ENCODE data around the gene CAPZA1.

Gene CAPZA1

GRCh38 chr1:112694363-112694929 is 74.8 kb downstream of the CAPZA1 start:
- Mint-ChIP-seq H3K9me3 (no peaks in the 10 kb centered on the region), H3K36me3 (peaks cover 6% of the 10 kb centered on the region), H3K4me3 (no peak overlapping the region), H3K4me1 (peaks cover 9% of the 10 kb centered on the region), H3K27ac (no peak overlapping the region), H3K27me3 (no peaks in the 10 kb centered on the region)
- DNase-seq (ENCODE audit: low spot score in 2 of 2): no peak
- ATAC-seq (ENCODE audit: low read depth): no peak

- no peak for ATAC-seq (ENCODE audit: low read depth)
- Mint-ChIP-seq H3K27ac (no peak overlapping the region), H3K36me3 (peaks cover 6% of the 10 kb centered on the region)
Measured at GRCh38 chr1:112695276-112695675, 75.6 kb downstream of the CAPZA1 start.

GRCh38 chr1:112696578-112697314 is 77.1 kb downstream of the CAPZA1 start:
- ATAC-seq (ENCODE audit: low read depth) (no peak), DNase-seq (ENCODE audit: low spot score in 2 of 2) (no peak)
- Mint-ChIP-seq H3K27ac (no peak overlapping the region), H3K9me3 (no peaks in the 10 kb centered on the region), H3K36me3 (peaks cover 3% of the 10 kb centered on the region), H3K4me3 (no peak overlapping the region), H3K4me1 (peaks cover 30% of the 10 kb centered on the region), H3K27me3 (no peaks in the 10 kb centered on the region)

More at GRCh38 chr1:112695276-112695675, 75.6 kb downstream of the CAPZA1 start:
- H3K27me3 Mint-ChIP-seq: no peaks in the 10 kb centered on the region
- H3K4me3 Mint-ChIP-seq: no peak overlapping the region
- DNase-seq (ENCODE audit: low spot score in 2 of 2): no peak
- no peaks in the 10 kb centered on the region for H3K9me3 Mint-ChIP-seq
- H3K4me1 Mint-ChIP-seq: peaks cover 17% of the 10 kb centered on the region

- H3K4me1 Mint-ChIP-seq: peaks cover 38% of the 10 kb centered on the region
- H3K36me3 Mint-ChIP-seq: peaks cover under 1% of the 10 kb centered on the region
- H3K9me3 Mint-ChIP-seq: no peaks in the 10 kb centered on the region
- no peak overlapping the region for H3K4me3 Mint-ChIP-seq
- H3K27ac Mint-ChIP-seq: no peak overlapping the region
- DNase-seq (ENCODE audit: low spot score in 2 of 2) (no peak), ATAC-seq (ENCODE audit: low read depth) (no peak)
- no peaks in the 10 kb centered on the region for H3K27me3 Mint-ChIP-seq
Measured at GRCh38 chr1:112697781-112698201, 78.2 kb downstream of the CAPZA1 start.

DNA sequence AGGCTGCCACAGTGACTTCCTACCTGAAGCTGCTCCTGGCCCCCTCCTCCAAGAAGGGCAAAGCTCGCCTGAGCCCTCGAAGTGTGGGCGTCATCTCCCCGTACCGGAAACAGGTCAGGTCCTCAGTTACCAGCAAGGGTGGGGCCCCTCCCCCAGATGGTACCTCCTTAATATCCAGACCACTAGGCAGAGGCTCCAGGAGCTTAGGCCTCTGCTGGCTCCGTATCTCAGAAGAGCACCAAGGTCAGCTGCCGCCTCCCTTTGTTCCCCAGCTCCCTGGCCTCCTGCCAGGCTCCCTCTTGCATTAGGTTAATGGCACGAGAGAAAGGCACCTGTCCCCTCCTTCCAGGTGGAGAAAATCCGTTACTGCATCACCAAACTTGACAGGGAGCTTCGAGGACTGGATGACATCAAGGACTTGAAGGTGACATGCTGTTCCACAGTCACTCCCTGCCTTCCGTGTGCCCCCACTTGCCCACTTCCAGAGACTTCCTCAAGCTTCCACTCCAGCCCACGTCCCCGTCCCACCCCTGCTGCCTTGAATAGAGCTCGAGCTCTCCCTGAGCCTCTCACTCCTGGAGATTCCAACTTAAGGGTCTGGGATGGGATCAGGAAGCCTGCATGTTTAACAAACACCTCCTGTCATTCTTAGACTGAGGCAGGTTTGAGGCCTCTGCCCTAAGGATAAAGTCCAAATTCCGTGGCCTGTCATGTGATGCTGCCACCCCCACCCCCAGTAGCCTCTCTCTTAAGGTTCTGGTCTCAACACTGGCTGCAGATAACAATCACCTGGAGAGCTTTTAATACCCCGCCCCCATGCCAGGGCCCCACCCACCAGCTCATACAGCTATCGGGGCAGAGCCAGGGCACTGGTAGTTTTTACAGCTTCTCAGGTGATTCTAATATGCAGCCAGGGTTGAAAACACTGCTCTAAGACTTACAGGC is 79.0 kb downstream of the CAPZA1 start:
- no peak for ATAC-seq (ENCODE audit: low read depth)
- DNase-seq (ENCODE audit: low spot score in 2 of 2): no peak
- H3K27ac Mint-ChIP-seq: peak overlapping the region; percentile 89
- no peak overlapping the region for H3K4me3 Mint-ChIP-seq
- no peaks in the 10 kb centered on the region for H3K36me3 Mint-ChIP-seq
- H3K27me3 Mint-ChIP-seq: no peaks in the 10 kb centered on the region
- no peaks in the 10 kb centered on the region for H3K9me3 Mint-ChIP-seq
- H3K4me1 Mint-ChIP-seq: peaks cover 38% of the 10 kb centered on the region

DNA sequence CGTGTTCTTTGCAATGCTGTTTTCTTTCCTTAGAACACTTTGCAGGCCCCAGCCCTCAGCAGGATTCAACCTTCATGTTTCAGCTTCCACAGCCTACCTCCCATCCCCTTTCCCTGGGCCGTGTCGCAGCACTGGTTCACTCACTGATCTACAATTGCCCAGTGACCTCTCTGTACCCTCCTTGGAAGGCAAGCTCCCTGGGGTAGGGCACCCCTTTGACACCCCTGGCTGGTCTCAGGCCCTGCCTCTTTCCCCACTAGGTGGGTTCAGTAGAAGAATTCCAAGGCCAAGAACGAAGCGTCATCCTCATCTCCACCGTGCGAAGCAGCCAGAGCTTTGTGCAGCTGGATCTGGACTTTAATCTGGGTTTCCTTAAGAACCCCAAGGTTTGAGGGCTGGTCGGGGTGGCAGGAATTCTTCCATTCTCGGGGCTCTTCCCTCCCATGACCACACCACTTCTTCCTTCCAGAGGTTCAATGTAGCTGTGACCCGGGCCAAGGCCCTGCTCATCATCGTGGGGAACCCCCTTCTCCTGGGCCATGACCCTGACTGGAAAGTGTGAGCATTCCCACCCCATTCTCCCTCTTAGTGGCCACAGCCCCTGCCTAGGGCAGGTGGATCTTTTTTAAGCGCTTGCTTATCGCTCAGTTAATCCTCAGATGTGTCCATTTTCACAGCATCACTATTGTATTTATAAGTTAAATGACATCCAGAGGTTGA is 80.0 kb downstream of the CAPZA1 start:
- H3K27ac Mint-ChIP-seq: peak overlapping the region; percentile 89
- H3K27me3 Mint-ChIP-seq: no peaks in the 10 kb centered on the region
- H3K36me3 Mint-ChIP-seq: no peaks in the 10 kb centered on the region
- no peak overlapping the region for H3K4me3 Mint-ChIP-seq
- peaks cover 38% of the 10 kb centered on the region for H3K4me1 Mint-ChIP-seq
- DNase-seq (ENCODE audit: low spot score in 2 of 2) (no peak), ATAC-seq (ENCODE audit: low read depth) (no peak)
- no peaks in the 10 kb centered on the region for H3K9me3 Mint-ChIP-seq

DNA sequence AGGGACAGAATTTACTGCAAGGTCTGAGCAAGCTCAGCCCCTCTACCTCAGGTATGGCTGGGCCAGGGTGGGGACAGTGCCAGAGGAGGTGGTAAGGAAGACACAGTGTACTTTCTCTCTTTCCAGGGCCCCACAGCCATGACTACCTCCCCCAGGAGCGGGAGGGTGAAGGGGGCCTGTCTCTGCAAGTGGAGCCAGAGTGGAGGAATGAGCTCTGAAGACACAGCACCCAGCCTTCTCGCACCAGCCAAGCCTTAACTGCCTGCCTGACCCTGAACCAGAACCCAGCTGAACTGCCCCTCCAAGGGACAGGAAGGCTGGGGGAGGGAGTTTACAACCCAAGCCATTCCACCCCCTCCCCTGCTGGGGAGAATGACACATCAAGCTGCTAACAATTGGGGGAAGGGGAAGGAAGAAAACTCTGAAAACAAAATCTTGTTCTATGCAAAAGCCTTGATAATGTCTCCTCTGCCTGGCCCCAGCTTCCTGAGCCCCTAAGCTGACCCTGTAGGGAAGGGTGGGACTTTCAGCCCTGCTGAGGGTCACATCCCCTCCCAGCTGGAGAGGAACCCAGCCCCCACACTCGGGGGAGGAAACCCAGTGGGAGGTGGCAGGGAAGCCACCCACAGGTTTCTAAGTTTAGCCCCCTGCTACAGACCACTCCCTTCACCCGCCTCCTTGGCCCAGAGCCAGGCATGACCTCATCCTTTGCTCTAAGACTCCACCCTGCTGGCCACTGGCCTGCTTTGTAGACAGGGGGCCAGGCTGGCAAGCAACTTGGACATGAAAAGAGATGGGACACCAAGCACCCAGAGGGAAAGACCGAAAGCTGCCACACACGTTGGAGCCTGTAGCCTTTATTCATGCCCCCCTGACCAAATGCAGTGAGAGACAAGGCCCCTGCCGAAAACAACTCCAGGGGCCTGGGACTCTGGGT is 80.9 kb downstream of the CAPZA1 start:
- Mint-ChIP-seq H3K27me3 (no peaks in the 10 kb centered on the region), H3K36me3 (no peaks in the 10 kb centered on the region), H3K4me1 (peaks cover 47% of the 10 kb centered on the region), H3K27ac (peak overlapping the region; percentile 89), H3K9me3 (no peaks in the 10 kb centered on the region), H3K4me3 (peak overlapping the region; percentile 59)
- peak; percentile 79 for ATAC-seq (ENCODE audit: low read depth)
- DNase-seq (ENCODE audit: low spot score in 2 of 2): peak; percentile 64 to 74

DNA sequence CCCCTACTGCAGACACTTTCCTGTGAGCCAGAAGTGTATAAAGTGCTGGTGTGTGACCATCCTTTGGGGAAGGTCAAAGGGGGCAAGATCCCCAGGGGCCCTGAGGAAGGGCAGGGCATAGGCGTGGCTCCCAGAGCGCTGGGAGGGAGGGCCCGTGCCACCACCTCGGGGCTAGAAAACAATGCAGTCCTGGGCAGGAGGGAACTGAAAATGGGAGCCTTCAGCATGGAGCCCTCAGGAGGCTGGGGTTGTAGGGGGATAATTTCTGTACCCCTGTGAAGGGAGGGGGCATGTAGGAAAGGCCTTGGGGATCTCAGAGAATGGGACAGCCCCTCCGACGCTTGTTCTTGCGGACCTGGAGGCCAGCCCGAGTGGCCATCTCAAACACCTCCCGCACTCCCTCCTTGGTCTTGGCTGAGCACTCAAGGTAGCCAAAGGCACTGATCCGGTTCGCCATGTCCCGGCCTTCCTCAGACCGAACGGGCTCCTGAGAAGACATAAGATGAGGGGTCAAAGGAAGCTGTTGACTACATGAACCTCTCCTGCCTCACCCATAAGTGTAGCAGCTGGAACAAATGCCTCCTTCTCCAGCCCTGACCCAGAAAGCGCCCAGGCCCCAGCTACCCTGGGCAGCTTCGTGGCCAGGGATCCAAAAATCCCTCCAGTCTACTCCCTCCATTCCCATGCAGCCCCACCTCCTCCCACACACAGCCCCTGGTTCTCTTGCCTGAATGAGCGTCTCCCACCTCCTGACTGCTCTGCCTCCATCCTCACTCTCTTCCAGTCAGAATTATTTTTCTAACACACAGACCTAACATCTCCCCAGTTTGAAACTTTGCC is 81.8 kb downstream of the CAPZA1 start:
- peak overlapping the region; percentile 89 for H3K27ac Mint-ChIP-seq
- DNase-seq (ENCODE audit: low spot score in 2 of 2) (no peak), ATAC-seq (ENCODE audit: low read depth) (peak; percentile 13)
- peak overlapping the region; percentile 59 for H3K4me3 Mint-ChIP-seq
- H3K36me3 Mint-ChIP-seq: no peaks in the 10 kb centered on the region
- no peaks in the 10 kb centered on the region for H3K27me3 Mint-ChIP-seq
- no peaks in the 10 kb centered on the region for H3K9me3 Mint-ChIP-seq
- peaks cover 53% of the 10 kb centered on the region for H3K4me1 Mint-ChIP-seq

- H3K27ac Mint-ChIP-seq: peak overlapping the region; percentile 15
- H3K4me1 Mint-ChIP-seq: peaks cover 54% of the 10 kb centered on the region
- H3K4me3 Mint-ChIP-seq: peak overlapping the region; percentile 2
- H3K9me3 Mint-ChIP-seq: no peaks in the 10 kb centered on the region
- H3K27me3 Mint-ChIP-seq: no peaks in the 10 kb centered on the region
- ATAC-seq (ENCODE audit: low read depth) (no peak), DNase-seq (ENCODE audit: low spot score in 2 of 2) (no peak)
- H3K36me3 Mint-ChIP-seq: no peaks in the 10 kb centered on the region
Measured at GRCh38 chr1:112702067-112702395, 82.4 kb downstream of the CAPZA1 start.

GRCh38 chr1:112702420-112703261 is 83.0 kb downstream of the CAPZA1 start:
- Mint-ChIP-seq H3K4me1 (peaks cover 56% of the 10 kb centered on the region), H3K9me3 (no peaks in the 10 kb centered on the region), H3K36me3 (no peaks in the 10 kb centered on the region)

GRCh38 chr1:112703706-112704105 is 84.1 kb downstream of the CAPZA1 start:
- DNase-seq (ENCODE audit: low spot score in 2 of 2) (no peak), ATAC-seq (ENCODE audit: low read depth) (no peak)
- Mint-ChIP-seq H3K27me3 (no peaks in the 10 kb centered on the region), H3K36me3 (no peaks in the 10 kb centered on the region), H3K27ac (peak overlapping the region; percentile 80), H3K4me3 (no peak overlapping the region), H3K9me3 (no peaks in the 10 kb centered on the region), H3K4me1 (peaks cover 57% of the 10 kb centered on the region)

More at GRCh38 chr1:112702420-112703261, 83.0 kb downstream of the CAPZA1 start:
- ATAC-seq (ENCODE audit: low read depth) (no peak), DNase-seq (ENCODE audit: low spot score in 2 of 2) (no peak)
- H3K4me3 Mint-ChIP-seq: no peak overlapping the region
- peak overlapping the region; percentile 22 for H3K27ac Mint-ChIP-seq
- H3K27me3 Mint-ChIP-seq: no peaks in the 10 kb centered on the region

Measured in memory B cell (primary cell).